HG02884 (cell line): ENCODE data around the gene KCNK7.

Experiments
- ATAC-seq: cut with Tn5 transposase; IDR thresholded peaks from one replicate; pipeline ENCODE4 v1.9.1; 2021; ENCODE audit warnings: mild to moderate bottlenecking, moderate library complexity; ENCODE audit not compliant: unreplicated experiment

Gene KCNK7

DNA sequence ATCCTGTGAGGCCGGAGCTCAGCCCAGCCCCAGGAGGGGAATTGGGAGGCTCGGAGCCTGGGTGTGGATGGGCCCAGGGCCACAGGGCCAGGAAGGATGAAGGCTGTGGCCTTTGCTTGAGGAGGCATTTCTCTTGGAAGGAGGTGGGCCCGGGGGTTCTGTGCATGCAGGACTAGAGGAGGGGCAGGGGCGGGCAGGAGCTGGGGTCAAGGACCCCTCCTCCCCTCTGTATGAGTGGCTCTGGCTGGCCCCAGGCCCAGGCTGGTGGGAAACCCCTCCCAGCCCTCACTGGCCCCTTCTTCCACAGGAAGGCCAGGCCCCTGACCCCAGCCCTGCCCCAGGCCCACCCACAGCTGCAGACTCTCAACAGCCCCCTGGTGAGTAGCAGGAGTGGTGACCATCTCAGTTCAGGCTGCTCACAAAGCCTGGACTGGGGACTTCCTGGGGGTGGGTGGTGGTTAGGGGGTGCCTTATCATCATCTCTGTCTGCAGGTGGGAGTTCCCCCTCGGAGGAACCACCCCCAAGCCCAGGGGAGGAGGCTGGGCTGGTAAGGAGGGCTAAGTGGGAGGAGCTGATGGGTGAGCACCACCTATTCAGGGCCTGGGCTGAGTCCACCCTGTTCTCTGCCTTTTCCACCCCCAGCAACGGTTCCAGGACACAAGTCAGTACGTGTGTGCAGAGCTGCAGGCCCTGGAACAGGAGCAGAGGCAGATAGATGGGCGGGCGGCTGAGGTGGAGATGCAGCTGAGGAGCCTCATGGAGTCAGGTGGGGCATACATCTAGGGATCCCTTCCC, 6.0 kb downstream of the KCNK7 start:
- no peak for ATAC-seq

GRCh38 chr11:65588199-65589054, 7.2 kb downstream of the KCNK7 start:
- ATAC-seq = peak; percentile 71

DNA sequence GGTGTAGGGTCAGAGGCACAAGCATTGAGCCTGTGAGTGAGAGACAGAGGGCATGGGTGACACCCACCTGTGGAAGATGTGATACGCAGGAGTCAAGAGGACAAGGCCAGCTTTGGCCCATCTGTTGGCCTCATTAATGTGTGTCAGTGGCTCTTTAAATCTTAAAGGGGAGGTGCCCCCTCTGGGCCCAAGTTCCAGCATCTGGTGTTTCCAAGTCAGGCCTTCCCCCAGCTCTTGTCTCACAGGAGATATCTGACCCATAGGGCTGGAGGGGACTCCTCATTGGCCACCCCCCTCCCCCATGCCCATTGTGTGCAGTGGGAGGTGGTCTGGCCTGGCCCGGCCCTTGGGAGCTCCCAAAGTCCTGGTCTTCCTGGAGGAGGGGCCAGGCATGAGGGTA, 8.9 kb downstream of the KCNK7 start:
- ATAC-seq = no peak

- ATAC-seq = no peak
Observed at GRCh38 chr11:65586247-65586630, 9.4 kb downstream of the KCNK7 start.

GRCh38 chr11:65585396-65586246, 10.0 kb downstream of the KCNK7 start:
- no peak for ATAC-seq

DNA sequence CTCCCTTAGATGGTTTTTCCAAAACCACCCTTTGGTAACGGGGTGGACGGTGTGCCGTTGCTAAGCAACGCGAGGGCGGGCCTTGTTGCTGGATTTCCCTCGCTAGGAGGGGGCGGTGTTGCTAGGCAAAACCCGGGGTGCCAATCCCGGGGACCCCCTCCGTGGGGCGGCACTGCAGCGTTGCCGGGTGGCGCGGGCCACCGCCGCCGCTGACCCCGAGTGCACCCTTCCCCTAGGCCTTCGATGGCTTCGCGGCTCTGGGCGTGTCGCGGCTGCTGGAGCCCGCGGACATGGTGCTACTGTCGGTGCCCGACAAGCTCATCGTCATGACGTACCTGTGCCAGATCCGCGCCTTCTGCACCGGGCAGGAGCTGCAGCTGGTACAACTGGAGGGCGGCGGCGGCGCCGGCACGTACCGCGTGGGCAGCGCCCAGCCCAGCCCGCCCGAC, 10.9 kb downstream of the KCNK7 start:
- ATAC-seq = no peak

DNA sequence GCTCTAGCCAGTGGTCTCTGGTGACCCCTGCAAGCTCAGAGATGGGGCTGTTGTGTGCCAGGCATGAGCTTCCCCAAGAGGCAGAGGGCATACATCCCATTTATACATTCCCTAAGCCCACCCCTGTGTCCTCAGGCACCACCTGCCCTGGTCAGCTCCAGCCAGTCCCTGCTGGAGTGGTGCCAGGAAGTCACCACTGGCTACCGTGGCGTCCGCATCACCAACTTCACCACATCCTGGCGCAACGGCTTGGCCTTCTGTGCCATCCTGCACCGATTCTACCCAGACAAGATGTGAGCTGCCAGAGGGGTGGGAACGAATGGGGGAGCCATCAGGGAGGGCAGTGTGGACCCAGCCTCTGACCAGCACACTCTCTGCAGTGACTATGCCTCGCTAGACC, 11.5 kb downstream of the KCNK7 start:
- no peak for ATAC-seq

GRCh38 chr11:65583589-65583988, 12.0 kb downstream of the KCNK7 start:
- no peak for ATAC-seq

- ATAC-seq = no peak
Observed at GRCh38 chr11:65581928-65582327, 13.7 kb downstream of the KCNK7 start.

GRCh38 chr11:65580756-65581155, 14.8 kb downstream of the KCNK7 start:
- ATAC-seq = no peak

GRCh38 chr11:65580031-65580692, 15.4 kb downstream of the KCNK7 start:
- ATAC-seq = no peak

GRCh38 chr11:65579291-65579690, 16.3 kb downstream of the KCNK7 start:
- no peak for ATAC-seq

DNA sequence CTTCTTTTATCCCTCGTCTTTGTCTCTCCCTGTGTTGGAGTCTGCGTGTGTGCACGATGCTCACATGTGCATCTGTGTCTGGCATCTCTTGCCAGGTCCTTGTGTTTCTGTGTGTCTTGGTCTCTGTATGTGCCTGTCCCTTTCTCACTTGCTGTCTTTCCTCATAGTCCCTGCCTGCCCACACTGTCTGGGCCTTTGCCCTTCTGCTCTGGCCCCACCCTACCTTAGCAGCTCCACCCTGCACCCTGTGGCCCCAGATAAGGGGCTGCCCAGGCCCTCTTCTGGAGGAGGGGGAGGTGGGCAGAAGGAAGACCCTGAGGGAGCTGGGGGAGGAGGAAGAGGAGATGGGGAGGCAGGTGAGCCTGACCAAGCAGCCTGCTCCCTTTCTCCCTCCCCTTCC, 16.9 kb downstream of the KCNK7 start:
- no peak for ATAC-seq

DNA sequence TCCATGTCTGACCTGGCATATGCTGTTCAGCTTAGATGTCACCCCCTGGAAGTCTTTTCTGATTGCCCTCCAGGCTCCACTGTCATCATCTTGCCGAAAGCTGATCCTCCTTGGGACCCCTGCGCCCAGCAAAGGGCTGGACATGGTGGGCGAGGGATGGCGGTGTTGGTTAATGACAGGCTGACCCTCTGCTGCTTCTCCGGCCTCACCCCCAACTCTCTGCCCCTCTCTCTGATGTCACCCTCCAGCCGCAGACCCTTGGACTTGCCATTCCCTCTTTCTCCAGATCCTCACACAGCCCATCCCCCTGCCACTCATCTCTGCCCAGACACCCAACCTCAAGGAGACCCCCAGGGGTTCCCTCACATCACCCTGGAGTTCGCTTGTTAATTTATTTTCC, 17.5 kb downstream of the KCNK7 start:
- ATAC-seq = no peak

DNA sequence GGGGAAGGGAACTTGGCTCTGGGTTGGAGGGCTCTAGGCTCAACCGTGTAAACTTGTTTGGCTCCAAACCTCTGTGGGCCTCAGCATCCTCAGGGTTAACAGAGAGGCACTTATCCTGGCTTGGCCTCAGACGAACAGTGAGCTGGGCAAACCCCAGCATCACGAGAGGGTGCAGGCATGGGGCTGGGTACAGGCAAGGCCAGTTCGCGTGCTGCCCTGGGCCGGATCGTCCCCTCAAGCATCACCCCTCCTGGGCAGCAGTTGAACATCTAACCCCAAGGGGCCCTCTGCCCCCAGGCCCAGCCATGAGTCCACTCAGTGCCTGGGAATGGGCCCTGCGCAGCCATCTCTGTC, 17.9 kb downstream of the KCNK7 start:
- no peak for ATAC-seq

- no peak for ATAC-seq
Observed at GRCh38 chr11:65576867-65577755, 18.5 kb downstream of the KCNK7 start.

GRCh38 chr11:65576232-65576866, 19.3 kb downstream of the KCNK7 start:
- ATAC-seq = no peak

GRCh38 chr11:65575568-65576231, 19.9 kb downstream of the KCNK7 start, which contains the start of gene EHBP1L1:
TSS of gene EHBP1L1 (plus strand) at chr11:65576053. CDS start at chr11:65576303, 250 bp downstream.
- no peak for ATAC-seq
